Epithelial cell of proximal tubule (primary cell): Measurements from ENCODE around the gene CLPX. TPM values are rescaled to one million over a fixed set of nuclear protein-coding genes. Genes with fewer than 3 reads are reported as not detected.

Experiments
- DNase-seq: peaks from one replicate; pipeline ENCODE4 v3.0.0-alpha.2; 2011; ENCODE audit warnings: low read depth
- H3K4me3 ChIP-seq: 2 replicates; pipeline ENCODE4 v1.5.1; 2011; ENCODE audit warnings: low read depth, mild to moderate bottlenecking, low read length
- CTCF ChIP-seq: conservative IDR thresholded peaks from 2 replicates; pipeline ENCODE4 v1.5.1; 2012; ENCODE audit warnings: low read depth, mild to moderate bottlenecking, low read length
- total RNA-seq: library from RNA; depleted of rRNA; stranded (reverse); fragments of >200 nt; gene quantifications from 2 replicates; pipeline ENCODE4 v1.2.3, GENCODE V29; 2015

CLPX gene
- total RNA-seq, 1 donor from 2014 or later, result 24.3 TPM

- H3K4me3 ChIP-seq, result no peak overlapping the region
- peak; percentile 65 for TF ChIP-seq CTCF
- no peak for DNase-seq
Measured at GRCh38 chr15:65212097-65212496, 27.0 kb upstream of the CLPX start.

DNA sequence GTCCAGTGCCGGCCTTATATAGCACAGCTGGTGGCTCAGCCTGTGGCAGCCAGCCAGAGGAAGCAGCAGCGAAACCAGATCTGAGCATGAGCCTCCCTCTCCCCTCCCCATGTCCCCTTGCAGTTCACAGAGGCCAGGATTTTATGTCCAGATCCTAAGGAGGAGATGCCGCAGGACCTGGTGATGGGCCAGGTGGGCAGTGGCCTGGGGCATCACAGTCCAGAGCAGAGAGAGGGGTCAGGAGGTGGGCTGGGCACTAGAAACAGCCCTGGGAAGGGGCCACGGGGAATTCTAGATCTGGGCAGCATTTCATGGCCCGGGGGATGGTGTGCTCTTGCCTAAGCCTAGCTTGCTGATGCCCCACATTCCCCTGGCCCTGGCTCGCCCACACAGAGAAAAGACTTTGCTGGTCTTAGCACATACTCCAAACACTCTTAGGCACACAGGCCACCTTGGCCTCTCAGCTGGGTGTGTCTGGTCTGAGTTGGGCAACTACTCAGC, 26.4 kb upstream of the CLPX start:
- no peak overlapping the region for H3K4me3 ChIP-seq
- TF ChIP-seq CTCF, result no peak
- DNase-seq, result no peak

- H3K4me3 ChIP-seq, result no peak within 1 kb of the TSS
- no peak for DNase-seq
- no peak for TF ChIP-seq CTCF
Measured at GRCh38 chr15:65210770-65211481, 25.8 kb upstream of the CLPX start, which contains the start of gene CILP. TSS of gene CILP (minus strand) at chr15:65211473. CDS start at chr15:65209755, 1,718 bp downstream.

DNA sequence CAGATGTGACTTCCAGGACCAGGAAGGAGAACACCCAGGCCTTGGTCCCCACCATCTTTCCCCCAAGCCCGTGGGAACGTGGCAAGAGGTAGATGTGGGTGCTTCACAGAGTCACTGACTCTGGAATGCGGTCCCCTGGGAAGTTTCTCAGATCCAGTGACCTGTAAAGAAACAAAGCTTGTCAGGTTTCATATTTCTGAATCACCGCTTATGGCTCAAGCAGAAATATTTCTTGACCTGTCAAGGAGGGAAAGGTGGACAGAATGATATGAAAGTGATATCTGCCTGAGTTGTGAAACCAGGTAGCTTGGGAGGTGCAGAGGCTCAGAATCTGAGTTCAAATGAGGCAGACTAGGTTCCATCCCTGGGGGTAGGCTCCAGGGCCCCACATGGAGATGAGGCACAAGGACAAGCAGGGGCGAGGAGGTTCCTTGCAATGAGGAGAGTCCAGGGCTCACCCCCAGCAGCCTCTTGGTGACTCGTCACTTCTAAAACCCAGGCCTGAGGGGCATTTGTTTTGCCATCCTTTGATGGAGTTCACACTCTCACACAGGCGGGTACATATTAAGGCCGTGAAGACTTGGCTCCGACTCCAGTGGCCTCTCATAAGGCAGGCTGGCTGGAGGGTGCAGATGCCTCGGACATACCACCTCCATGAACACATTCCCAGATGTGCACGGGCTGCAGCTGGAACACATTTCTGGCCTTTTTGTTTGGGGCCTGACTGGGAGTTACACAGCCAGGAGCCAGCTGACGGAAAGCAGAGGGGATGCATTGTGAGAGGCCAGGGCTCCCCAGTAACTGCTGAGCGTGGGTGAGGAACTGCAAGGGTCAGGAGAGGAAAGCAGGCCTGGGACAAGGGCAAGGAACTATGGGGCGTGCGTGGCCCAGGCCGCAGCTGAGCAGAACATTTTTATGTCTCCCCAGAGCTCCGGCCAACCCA, 24.8 kb upstream of the CLPX start:
- no peak for DNase-seq
- no peak for TF ChIP-seq CTCF

DNA sequence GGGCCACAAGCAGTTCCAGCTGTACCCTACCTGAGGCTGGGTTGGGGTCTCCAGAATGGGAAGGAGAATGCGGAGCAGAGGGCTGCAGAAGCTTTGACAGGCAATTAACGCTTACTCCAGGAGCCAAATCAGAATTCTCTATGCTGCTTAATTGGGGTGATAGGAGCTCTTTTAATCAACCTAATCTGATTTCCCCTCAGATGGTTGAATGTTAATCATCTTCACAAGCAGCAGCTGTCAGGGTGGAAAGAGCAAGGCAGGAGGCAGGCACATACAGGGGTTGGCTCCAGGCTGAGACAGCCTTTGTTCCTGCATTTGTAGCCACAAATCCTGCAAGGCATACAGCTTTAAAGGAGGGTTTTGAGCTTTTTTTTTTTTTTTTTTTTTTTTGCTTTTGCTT, 23.5 kb upstream of the CLPX start:
- H3K4me3 ChIP-seq, result no peak overlapping the region
- no peak for TF ChIP-seq CTCF
- DNase-seq, result no peak

More for the DNA sequence above, 24.8 kb upstream of the CLPX start:
- H3K4me3 ChIP-seq, result no peak overlapping the region

GRCh38 chr15:65207280-65207840, 22.2 kb upstream of the CLPX start:
- TF ChIP-seq CTCF, result no peak
- no peak overlapping the region for H3K4me3 ChIP-seq
- DNase-seq, result no peak
